GM12801 (cell line): Measurements from ENCODE around the gene CD151.

ENCODE experiments used
- TF ChIP-seq, protein P1 (sequence below): IDR thresholded peaks from one replicate; pipeline ENCODE4 v1.5.1; 2011; ENCODE audit warnings: control low read depth; ENCODE audit not compliant: insufficient read length; ENCODE audit errors: extremely low read depth

The CD151 gene

DNA sequence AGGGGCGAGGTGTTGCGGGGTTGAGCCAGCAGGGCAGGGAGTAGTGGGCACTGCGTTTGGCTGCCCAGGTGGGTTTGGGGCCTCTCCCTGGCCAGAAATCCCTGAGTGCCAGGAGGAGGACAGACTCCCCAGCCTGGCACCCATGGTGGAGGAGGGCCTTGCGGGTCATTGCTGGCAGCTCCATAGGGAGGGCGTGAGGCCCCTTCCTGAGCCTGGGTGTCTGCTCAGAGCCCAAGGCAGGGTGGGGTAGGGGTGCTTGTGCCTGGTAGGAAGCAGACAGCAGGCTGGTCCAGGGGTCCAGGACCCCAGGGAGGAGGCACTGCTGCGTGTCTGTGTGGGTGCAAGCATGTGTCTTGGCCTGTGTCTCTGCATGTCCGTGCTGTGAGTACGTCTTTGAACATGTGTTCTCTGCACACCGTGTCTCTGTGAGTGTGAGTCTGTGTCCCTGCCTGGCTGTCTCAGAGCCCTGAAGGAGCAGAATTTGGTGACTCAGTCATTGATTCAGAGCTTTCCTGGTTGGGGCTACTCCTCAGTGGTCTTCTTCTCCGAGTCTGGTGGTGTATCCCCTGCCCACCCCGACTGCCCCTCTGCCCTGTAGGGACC lies 13.8 kb downstream of the CD151 start:
- TF ChIP-seq, protein P1, sequence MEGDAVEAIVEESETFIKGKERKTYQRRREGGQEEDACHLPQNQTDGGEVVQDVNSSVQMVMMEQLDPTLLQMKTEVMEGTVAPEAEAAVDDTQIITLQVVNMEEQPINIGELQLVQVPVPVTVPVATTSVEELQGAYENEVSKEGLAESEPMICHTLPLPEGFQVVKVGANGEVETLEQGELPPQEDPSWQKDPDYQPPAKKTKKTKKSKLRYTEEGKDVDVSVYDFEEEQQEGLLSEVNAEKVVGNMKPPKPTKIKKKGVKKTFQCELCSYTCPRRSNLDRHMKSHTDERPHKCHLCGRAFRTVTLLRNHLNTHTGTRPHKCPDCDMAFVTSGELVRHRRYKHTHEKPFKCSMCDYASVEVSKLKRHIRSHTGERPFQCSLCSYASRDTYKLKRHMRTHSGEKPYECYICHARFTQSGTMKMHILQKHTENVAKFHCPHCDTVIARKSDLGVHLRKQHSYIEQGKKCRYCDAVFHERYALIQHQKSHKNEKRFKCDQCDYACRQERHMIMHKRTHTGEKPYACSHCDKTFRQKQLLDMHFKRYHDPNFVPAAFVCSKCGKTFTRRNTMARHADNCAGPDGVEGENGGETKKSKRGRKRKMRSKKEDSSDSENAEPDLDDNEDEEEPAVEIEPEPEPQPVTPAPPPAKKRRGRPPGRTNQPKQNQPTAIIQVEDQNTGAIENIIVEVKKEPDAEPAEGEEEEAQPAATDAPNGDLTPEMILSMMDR, result no peak

DNA sequence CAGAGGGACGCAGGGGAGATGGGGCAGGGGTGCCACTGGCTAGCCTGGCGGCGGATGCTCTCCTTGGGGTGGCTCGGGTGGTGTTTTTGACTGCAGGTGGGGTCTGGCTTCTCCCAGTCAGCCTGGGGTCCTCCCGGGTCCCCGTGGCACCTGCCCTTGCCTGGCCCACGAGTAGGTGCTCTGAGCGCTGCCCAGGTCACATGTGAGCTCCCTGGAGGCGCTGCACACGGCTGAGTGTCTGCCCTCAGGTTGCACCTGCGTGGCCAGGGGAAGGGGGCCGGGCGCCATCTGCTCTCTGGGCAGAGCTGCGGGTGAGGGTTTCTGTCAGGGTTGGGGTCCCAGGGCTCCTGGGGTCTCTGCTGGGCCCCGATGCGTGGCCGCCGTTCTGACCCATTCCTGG lies 15.1 kb downstream of the CD151 start:
- TF ChIP-seq, protein P1, result no peak

DNA sequence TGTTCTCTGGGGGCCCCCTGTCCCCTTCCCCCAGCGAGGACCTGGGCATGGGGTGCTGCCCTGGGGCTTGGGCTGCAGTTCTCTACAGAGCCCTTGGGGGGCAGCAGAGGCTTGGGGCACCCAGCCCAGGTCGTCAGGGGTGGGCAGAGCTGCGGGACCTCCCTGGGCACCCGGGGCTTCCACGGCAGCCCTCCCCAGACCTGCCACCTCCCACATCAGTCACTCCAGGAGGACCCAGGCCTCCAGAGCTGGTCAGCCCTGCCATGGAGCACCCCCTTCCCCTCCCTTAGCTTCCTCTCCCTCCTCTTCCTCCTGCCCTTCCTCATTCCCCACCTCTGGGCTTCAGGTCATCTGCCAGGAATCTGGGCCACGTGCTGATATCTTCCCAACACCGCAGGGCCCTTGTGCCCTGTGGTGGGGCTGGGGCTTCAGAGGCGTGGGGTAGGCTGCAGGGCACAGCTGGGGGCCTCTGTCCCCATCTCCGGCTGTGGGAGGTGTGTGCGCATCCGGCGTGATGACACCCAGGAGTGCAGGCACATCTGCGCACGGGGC lies 15.7 kb downstream of the CD151 start:
- TF ChIP-seq, protein P1, result no peak

DNA sequence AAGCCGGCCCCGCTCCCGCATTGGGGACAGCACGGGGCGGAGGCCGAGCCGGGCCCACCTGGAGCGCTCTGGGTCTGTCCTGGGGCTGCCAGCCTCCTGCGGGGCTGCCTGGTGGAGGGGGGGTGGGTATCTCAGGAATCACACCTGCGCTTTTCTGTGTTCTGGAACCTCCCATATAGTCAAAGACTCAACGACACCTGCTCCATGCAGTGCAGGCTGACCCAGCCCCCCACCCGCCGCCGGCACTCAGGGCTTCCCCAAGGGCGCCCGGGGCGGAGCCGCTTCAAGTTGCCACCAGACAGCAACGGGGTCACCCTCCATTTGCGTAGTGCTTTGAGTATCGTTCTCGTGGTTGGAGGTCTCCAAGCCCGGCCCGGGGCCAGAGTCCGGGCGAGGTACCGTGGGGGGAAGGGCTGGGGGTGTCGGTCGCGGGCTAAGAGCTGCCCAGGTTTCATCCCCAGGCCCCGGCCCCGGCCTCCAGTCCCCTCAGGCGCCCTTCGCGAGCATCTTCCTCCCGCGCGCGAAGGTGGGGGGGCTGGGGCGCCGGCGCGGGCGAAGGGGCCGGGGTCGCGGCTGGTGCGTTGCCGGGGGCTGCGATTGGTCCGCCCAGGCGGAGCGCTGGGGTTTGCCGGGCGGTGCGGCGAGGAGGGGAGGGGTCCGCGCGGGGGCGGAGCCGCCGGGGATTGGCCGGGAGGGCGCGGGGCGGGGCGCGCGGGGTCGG lies 16.5 kb downstream of the CD151 start:
- TF ChIP-seq, protein P1, result no peak

DNA sequence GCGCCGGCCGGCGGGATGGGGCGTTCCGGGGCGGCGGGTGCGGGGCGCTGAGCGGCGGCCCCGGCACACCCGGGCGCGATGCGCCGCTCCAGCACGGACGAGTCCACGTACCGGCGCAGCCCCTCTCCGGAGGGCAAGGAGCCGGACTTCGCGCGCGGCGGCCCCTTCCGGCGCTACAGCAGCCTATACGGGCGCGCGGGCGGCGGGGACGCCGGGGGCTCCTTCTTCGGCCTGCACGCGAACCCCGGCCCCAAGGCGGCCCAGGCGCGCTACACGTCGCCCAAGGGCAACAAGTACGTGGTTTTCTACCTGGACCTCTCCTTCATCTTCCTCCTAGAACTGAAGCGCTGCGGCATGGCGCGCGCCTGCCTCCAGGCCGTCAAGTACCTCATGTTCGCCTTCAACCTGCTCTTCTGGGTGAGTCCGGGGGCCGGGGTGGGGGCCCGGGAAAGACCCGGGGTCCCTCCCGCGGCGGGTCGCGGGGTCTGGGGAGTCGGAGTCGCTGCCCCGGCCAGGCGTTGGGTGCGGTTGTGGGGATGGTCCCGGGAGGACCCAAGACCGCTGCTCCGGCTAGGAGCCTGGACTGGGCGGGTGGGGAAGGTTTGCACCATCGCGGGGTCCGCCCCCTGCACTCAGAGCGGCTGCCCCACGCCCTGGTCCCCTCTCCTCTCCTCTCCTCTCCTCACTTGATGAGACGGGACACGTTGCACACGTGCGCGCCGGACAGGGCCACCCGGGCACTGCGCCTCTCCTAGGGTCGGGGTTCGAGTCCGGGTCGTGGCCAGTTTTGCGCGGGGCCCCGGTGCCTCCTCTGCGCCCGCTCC lies 17.4 kb downstream of the CD151 start:
- TF ChIP-seq, protein P1, result no peak

DNA sequence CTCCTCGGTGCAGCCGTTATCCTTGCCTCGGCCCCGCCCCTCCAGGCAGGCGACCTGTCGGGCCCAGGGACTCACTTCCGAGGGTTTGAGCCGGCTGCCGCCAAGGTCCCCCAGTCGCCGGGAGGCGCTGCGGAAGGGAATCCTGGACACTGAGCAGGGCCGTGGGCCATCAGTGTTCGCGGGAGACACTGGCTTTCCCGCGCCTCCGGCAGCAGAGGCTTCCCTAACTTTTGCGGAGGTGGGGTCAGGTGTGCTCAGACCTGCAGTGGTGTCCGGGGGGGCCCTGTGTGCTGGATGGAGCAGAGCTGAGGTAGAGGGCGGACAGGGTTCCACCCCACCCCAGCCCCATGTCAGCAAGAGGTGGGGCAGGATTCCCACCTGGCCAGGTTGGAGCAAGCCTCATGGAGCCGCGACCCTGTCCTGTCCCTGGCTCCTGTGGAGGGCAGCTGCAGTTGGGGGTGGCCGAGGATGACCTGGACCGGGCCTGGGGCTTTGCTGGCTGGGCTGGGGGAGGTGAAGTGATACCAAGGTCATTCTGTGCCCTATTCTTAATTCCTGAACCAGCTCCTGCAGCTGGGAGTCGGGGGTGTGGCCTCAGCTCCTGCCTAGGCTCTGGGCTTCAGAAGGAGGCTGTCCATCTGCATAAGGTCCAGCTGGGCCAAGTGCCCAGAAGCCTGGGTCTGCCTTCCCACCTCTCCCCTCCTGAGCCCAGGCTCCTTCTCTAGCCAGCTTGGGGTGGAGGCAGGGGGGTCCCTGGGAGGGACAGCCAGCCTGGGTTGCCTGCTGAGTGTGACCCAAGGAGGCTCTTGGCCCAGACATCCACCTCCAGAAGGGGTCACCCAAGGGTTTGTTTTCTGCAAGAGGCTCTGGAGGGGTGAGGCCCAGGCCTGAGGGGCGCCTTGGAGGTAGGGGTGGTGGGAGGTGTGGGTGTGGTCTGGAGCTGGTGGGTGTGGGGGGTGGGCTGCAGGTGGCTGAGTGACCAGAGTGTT lies 18.3 kb downstream of the CD151 start:
- TF ChIP-seq, protein P1, result no peak
